ENCODE results near the gene GTF2H4.

Gene GTF2H4

GRCh38 chr6:30882759-30883684 lies 25.0 kb upstream of the GTF2H4 start:
- DNase-seq, result peak in 6 of 14 donors; percentile 36 to 85 (median 51)

DNA sequence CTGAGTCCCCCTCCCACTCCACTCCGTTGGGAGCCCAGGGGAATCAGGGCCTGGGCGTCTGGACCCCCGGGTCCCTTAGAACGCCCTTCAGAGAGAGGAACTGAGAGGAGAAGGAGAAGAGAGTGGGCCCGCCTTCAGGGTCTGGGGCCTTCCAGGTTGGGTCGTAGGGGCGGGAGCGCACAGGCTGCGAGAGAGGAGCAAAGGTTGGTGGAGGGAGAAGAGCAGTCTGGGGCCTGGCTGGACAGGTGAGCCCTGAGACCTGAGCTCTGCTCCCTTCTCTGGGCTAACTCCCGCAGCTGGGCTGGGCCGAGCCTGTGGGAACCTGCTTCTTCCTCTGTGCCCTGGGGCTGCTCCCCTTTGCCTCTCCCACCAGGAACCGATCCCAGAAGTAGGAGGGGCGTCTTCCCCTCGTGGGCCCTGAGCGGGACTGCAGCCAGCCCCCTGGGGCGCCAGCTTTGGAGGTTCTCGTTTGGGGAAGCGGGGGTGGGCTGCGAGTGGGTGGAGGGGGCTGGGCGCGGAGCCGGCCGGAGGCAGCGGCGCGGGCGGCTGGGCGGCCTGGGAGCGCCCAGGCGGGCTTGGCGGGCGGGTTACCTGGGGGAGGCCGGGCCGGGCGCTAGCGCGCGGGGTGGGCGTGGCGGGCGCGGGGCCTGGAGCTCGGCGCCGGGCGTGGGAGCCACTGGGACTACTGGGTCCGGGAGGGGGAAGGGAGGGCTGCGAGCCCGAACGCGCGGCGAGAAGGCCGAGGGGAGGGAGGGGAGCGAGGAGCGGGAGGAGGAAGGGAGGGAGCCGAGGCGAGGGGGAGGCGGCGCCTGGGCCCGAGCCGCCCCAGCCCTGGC lies 24.1 kb upstream of the GTF2H4 start, which contains the start of gene DDR1:
Gene DDR1, plus strand, starts transcription at position 835 of the 836 bp plus-strand sequence. CDS start 4,211 bp downstream, outside the sequence.
- peak in 12 of 14 donors; percentile 60 to 94 (median 83) for DNase-seq

DNA sequence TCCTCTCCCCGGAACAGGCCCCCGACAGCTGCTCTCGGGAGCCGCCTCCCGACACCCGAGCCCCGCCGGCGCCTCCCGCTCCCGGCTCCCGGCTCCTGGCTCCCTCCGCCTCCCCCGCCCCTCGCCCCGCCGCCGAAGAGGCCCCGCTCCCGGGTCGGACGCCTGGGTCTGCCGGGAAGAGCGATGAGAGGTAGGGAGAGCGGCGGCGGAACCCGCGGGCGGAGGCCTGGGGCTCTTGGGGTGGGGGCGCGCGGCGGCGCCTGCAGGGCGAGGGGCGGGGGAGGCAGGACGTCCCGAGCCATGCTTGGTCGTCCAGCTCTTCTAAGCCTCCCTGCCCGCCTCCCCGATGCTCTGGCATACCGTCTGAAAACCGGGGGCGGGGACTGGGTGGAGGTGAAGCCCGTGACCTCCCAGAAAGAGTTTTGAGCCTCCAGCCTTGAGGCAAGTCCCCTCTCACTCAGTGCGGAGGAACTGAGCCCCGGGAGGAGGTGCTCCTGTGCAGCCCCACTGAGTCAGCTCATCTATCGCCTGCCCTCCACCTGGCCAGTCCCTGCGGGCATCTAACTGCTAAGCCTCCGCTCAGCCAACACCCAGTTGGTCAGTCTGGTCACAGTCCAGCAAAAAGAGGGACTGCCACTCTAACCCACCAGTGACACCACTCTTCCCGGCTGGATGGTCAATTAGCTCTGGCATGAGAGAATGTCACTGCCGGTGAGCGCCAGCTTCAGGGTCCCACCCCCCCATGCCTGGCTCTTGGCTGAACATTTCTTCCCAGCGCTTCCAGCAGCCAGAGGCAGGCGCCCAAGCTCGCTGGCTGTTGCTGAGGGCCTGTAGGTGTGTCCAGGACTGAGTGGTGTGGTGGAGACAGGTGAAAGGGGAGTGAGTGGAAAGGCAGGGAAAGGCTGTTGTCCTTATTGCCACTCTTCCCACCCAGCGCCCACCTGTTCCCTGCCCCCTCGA lies 23.2 kb upstream of the GTF2H4 start:
- peak in 12 of 14 donors; percentile 50 to 85 (median 68) for DNase-seq

GRCh38 chr6:30885481-30885998 lies 22.5 kb upstream of the GTF2H4 start:
- peak in 8 of 14 donors; percentile 44 to 77 (median 62) for DNase-seq

DNA sequence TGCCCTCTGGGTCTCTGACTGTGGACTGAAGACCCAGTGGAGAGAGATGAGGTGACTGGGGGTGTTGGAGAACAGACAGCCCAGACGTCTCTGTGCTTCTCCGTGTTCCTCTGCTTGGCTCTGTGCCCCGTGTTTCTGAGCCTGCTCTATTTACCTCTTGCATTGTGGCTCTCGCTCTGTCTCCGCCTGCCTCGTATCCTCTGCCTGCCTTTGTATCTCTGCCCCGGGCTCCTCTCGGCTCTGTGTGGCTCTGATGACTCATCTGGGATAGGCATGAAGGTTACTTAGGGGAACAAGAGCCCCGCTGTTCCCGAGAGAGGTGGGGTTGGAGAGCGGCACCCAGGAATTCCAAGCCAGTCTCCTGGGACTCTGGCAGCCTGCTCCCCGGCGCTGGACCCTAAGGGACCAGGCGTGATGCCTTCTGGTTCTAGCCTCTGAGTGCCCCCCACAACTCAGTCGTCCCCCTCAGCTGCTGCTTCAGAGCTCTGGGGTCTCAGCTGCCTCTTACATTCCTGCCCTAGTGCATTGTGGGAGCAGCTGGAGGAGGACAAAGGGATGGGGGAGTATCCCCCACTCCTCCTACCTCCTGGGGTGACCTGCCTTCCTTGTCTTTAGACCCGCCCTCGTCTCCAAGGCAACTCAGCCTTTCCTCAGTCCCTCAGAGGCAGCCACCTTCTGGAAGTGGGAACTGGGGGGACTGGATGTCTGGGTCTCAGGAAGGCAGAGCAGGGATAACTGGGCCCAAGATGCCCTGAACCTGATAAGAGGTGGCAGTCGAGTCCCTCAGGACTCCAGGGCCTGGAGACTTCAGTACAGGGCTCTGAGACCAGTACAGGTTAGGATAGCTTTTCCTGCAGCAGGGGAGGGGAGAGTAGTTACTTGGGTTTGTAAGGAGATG lies 21.8 kb upstream of the GTF2H4 start:
- peak in 12 of 14 donors; percentile 34 to 91 (median 72) for DNase-seq

GRCh38 chr6:30886897-30887255 lies 21.1 kb upstream of the GTF2H4 start:
- peak in 3 of 14 donors; percentile 41 to 57 (median 53) for DNase-seq

- DNase-seq, result peak in 8 of 14 donors; percentile 10 to 79 (median 36)
Observed at GRCh38 chr6:30887901-30888815, 19.8 kb upstream of the GTF2H4 start.

DNA sequence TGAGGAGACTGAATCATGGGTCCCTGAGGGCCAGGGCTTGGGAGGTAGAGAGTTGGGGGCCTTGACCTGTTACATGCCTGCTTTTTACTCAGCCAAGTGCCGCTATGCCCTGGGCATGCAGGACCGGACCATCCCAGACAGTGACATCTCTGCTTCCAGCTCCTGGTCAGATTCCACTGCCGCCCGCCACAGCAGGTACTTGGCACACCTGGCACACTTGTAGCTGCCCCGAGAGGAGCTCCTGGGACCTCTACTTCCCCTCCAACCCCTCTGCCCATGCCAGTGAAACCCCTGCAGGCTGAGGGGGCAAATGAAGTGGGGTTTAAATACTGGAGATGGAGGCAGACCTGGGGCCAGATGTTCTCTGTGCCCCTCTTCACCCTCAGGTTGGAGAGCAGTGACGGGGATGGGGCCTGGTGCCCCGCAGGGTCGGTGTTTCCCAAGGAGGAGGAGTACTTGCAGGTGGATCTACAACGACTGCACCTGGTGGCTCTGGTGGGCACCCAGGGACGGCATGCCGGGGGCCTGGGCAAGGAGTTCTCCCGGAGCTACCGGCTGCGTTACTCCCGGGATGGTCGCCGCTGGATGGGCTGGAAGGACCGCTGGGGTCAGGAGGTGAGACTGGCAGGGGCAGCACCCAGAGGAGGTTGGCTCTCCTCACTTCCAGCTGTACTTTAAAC lies 19.1 kb upstream of the GTF2H4 start:
- DNase-seq, result peak in 1 of 14 donors; percentile 28

DNA sequence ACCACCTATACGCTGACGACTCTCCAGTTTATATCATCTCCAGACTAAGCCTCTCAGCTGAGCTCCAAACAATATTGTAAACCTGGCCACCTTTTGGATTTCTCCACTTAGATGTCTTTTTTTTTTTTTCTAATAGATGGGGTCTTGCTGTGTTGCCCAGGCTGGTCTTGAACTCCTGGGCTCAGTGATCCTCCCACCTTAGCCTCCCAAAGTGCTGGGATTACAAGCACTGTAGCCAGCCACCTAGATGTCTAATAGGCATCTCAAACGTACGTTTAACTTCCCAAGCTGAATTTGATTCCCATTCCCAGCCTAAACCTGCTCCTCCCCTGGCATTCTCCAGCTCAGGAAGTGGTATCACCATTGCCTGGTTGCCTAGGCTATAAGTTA lies 18.5 kb upstream of the GTF2H4 start:
- DNase-seq, result no peak

DNA sequence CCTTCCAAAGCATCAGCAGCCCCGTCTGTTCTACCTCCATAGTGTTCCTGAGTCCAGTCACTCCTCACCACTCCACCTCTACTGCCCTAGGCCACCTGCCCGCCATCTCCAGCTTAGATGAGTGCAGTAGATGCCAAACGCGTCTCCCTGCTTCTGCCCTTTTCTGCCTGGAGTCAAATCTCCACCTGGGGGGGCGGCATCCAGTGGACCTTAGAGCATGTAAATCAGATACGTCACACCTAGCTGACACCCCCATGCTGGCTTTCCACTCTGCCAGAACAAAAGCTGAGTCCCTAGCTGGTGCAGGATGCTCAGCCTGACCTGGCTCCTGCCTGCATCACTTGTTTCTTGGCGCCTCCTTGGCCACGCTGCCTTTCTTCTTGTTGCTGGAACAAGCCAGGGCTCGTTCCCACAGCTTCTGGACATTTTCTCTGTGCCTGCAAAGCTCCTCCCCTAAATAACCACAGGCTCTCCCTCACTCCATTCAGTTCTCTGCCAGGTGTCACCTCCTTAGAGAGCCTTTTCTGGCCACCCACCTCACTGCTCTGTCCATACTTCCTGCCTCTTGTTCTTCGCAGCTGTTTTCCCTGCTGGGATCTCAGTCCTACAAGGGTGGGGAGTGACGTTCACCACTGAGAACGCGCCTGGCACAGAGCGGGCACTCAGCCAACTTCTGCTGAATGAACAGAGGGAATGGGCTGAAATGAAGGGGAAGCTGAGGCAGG lies 17.9 kb upstream of the GTF2H4 start:
- peak in 10 of 14 donors; percentile 44 to 82 (median 70) for DNase-seq

DNA sequence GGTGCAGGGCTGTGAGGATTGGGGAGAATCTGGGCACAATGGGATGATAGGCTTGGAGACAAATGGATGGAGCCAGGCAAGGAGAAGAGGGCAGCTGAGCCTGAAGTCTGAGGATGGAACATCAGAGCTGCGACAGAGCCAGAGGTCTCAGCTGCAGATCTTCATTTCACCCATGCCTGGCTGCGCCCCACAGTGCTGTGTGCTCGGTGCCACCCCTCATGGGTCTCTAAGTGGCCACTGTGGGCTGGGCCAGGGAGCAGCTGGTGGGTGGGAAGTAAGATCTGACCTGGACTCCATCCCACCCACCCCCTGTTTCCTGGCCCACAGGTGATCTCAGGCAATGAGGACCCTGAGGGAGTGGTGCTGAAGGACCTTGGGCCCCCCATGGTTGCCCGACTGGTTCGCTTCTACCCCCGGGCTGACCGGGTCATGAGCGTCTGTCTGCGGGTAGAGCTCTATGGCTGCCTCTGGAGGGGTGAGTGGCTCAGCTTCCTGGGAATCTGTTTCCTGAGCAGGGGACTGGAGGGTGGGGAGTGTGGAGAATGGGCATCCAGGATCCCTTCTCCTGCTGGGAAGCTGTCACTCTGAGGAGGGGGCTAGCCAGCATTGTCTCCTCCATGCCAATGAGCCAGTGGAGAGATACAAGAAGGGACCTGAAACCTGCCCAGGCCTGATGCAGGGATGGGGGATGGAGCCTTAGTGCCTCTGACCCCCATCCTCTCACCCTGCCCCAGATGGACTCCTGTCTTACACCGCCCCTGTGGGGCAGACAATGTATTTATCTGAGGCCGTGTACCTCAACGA lies 17.2 kb upstream of the GTF2H4 start:
- DNase-seq, result peak in 1 of 14 donors; percentile 40

GRCh38 chr6:30891450-30891723 lies 16.6 kb upstream of the GTF2H4 start:
- DNase-seq, result no peak

DNA sequence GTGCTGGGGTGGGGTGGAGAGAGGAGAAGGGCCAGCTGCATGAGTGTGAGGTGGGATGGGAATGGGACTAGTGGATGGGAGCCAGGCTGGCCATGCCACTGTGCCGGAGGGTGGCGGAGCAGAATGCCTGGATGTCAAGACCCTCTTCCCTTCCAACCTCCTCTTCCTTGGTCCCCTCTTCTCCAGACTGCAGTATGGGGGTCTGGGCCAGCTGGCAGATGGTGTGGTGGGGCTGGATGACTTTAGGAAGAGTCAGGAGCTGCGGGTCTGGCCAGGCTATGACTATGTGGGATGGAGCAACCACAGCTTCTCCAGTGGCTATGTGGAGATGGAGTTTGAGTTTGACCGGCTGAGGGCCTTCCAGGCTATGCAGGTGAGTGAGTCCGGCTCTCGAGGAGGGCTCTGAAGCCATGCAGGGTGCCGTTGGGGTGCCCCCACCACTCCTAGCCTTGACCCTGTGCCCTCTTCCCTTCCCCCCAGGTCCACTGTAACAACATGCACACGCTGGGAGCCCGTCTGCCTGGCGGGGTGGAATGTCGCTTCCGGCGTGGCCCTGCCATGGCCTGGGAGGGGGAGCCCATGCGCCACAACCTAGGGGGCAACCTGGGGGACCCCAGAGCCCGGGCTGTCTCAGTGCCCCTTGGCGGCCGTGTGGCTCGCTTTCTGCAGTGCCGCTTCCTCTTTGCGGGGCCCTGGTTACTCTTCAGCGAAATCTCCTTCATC lies 16.0 kb upstream of the GTF2H4 start:
- DNase-seq, result no peak

DNA sequence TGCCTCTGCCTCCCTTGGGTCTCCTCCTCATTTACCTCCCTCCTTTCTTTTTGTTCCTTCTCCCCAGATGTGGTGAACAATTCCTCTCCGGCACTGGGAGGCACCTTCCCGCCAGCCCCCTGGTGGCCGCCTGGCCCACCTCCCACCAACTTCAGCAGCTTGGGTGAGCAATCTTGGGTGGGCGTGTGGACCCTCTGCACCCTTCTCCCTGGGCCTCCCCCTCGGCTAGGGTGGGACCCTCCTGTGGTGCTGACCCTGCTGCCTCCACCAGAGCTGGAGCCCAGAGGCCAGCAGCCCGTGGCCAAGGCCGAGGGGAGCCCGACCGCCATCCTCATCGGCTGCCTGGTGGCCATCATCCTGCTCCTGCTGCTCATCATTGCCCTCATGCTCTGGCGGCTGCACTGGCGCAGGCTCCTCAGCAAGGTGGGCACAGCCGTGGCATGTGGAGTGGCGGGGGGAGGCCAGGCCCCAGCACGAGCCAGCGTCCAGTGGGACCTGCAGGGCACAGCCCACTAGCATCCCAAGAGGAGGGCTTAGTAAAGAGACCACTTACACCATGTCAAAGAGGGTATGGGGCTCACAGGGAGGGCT lies 14.9 kb upstream of the GTF2H4 start:
- DNase-seq, result no peak

GRCh38 chr6:30893666-30894065 lies 14.3 kb upstream of the GTF2H4 start:
- DNase-seq, result no peak

DNA sequence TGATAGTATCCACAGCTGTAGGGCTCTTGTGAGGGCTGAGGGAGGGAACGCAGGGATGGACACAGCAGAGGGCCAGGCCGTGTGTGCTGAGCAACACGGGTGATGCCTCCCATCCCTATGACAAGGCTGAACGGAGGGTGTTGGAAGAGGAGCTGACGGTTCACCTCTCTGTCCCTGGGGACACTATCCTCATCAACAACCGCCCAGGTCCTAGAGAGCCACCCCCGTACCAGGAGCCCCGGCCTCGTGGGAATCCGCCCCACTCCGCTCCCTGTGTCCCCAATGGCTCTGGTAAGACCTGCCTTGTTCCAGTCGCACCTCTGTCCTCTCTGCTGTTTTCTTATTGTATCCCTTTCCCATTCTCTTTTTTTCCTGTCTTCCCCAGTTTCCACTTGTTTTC lies 13.6 kb upstream of the GTF2H4 start:
- no peak for DNase-seq
